Tibial nerve (tissue), 3 donors: Measurements from ENCODE around the gene TMCO2.

Source experiments
- POLR2A ChIP-seq, 2 donors: fragments of 450-650 bp; IDR thresholded peaks; one replicate each; pipeline ENCODE4 v1.6.1; 2017; ENCODE audit warnings: antibody characterized with exemption in 2 of 2, mild to moderate bottlenecking in 2 of 2, moderate library complexity in 2 of 2
- TF ChIP-seq, protein P1 (sequence below), 5 experiments: fragments of 200-600 bp in 3 of 5; fragments of 450-650 bp in 2 of 5; sonication (generic) in 3 of 5; IDR thresholded peaks; one replicate each; pipeline ENCODE4 v1.5.1; 2016 to 2019; ENCODE audit warnings: antibody characterized with exemption in 5 of 5, mild to moderate bottlenecking in 3 of 5, moderate library complexity in 2 of 5

DNA sequence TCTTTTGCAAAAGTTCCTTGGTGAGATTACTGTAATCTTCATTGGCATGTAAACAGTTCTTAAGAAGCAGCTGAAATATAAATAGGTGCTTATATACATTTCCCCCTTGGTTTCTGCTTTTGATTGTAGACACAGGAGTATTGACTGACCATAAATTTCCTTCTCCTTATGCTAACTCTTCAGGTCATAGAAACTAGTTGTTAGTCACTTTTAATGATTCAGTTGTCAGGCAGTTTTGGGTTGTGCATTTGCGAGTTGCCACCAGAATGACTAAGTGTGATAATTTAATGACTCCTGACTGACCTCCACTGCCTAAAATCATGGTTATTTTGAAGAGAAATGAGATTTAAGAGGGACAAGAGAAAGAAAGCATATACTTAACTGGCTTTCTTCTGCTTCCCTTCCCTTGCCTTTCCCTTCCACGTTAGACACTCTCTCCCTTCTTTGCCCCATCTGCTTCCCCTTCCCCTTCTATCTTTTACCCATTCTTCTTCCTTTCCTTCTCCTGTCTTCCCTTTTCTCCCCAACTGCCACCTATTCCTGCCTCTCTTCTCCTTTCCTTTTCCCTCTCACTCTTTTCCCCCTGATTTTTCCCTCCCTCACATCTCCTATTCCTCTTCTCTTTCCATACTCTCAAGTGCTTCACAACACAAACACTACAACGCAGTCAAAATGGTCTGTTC lies 22.6 kb downstream of the TMCO2 start:
- TF ChIP-seq, protein P1, sequence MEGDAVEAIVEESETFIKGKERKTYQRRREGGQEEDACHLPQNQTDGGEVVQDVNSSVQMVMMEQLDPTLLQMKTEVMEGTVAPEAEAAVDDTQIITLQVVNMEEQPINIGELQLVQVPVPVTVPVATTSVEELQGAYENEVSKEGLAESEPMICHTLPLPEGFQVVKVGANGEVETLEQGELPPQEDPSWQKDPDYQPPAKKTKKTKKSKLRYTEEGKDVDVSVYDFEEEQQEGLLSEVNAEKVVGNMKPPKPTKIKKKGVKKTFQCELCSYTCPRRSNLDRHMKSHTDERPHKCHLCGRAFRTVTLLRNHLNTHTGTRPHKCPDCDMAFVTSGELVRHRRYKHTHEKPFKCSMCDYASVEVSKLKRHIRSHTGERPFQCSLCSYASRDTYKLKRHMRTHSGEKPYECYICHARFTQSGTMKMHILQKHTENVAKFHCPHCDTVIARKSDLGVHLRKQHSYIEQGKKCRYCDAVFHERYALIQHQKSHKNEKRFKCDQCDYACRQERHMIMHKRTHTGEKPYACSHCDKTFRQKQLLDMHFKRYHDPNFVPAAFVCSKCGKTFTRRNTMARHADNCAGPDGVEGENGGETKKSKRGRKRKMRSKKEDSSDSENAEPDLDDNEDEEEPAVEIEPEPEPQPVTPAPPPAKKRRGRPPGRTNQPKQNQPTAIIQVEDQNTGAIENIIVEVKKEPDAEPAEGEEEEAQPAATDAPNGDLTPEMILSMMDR (IDR thresholded peaks at IDR 0.05) = no peak
- no peak for TF ChIP-seq POLR2A (IDR thresholded peaks at IDR 0.05)
